GM18909 (cell line): ENCODE data around the gene ARHGAP26.

Experiments used
- ATAC-seq: cut with Tn5 transposase; IDR thresholded peaks from one replicate; pipeline ENCODE4 v1.9.1; 2021; ENCODE audit warnings: mild to moderate bottlenecking; ENCODE audit not compliant: unreplicated experiment, poor library complexity

Gene ARHGAP26

DNA sequence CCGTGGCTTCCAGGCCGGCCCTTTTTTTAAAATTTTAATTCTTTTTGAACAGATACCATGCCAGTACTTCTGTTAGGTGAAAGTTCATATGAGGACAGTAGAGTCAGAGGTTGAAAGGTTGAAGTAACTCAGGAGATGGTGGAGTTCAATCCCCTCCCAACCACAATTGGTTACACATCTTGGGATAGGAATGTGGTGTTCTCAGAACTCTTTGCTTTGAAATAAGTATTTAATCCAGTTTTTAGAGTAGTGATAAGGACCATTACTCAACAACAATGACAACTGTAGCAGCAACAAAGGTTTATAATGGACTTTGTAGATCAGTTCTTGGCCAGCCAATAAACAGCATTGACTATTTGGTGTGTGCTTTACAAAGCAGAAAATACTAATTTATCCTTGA is 116.0 kb downstream of the ARHGAP26 start:
- ATAC-seq, result no peak

DNA sequence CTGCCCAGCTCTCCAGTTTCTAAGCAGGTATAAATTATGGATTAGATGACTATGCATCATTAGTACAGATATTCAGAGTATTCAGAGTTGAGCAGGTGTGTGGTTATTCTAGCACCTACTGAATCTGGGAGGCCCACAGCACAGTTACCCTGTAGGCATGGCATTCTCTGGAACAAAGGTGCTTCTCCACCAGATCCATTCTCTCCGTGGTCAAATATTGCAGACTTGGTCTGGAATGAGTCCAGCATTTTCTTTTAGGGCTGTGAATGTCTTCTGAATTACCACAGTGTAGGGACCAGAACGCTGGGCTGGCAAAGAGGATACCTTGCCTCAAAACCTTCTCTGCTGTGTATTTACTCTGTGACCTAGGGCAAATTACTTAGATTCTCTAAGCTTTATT is 116.8 kb downstream of the ARHGAP26 start:
- no peak for ATAC-seq

DNA sequence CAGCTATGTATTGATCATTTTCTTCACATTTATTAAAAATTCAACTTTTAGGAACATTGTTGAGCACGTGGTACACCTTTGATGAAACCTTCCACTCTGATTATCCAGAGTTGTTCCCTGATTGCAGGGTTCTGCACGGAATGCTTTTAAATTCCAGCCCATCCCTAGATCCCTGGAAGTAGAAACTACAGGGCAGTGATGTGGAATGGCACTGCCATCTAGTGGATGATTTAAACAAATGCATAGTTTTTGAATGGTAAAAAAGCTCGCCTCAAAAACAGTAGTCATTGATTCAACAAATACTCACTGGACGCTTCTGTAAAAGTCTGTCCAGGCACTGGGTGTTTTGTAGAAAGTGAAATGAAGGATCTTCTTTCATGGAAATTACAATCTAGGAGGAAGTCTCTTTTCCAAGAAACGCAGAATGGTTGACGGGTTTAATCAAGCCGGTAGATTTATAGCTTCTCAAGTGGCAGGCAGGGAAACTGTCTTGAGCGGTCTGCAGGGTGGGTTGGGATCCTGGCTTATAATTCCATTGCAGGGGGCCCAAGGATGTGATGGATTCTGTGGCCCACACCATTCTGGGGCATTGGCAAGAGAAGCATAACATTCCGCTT is 118.4 kb downstream of the ARHGAP26 start:
- no peak for ATAC-seq

DNA sequence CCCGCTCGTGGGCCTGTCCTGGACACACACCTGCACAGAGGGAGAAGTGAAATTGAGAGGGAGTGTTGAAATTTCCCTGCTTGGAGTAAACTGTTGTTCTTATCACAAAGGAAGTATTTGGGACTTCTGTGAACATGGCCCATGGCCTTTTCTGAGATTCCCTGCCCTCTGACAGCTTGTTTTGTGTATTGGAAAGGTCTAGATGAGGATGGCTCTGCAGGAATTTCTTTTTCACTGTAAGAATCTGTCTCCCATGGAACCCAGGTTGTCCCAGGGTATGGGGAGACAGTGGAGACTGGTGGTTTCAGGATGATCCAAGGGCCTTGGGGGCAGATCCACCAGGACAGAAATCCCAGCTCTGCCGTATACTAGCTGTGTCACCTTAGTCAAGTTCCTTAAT is 121.8 kb downstream of the ARHGAP26 start:
- ATAC-seq, result no peak

DNA sequence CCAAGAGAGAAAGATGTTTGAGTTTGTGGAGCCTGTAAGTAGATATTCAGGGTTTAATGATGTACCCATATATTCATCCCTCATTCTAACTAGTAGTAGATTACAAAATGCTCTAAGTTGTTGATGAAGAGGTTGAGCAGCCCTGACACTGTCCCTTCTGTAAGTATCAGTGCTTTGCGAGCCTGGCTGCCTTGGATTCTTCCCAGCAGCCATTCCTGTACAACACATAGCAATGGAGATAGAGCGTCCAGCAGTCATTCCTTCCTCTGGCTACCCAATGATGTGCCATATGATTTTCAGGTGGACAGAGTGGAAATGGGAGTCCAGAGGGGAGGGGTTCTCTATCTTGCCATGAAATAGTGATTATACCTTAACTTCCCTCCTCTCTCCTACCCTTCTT is 124.1 kb downstream of the ARHGAP26 start:
- no peak for ATAC-seq

DNA sequence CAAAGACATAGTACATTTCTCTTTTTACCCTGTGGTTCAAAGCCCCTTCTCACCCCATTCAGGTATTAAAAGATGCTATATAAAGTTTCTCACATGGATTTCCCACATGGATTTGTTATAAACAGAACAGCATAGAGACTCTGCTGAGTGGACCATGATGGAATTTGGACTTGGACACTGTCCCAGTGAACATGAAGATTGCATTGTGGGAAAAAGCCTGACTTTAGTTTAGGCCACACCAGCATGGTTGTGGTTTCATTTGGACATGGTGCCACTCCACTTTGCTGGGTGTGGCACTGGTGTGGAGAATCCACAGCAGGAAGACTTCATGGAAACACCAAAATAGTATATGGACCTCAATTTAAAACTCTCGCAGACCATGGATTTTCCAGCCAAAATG is 124.6 kb downstream of the ARHGAP26 start:
- ATAC-seq, result no peak

DNA sequence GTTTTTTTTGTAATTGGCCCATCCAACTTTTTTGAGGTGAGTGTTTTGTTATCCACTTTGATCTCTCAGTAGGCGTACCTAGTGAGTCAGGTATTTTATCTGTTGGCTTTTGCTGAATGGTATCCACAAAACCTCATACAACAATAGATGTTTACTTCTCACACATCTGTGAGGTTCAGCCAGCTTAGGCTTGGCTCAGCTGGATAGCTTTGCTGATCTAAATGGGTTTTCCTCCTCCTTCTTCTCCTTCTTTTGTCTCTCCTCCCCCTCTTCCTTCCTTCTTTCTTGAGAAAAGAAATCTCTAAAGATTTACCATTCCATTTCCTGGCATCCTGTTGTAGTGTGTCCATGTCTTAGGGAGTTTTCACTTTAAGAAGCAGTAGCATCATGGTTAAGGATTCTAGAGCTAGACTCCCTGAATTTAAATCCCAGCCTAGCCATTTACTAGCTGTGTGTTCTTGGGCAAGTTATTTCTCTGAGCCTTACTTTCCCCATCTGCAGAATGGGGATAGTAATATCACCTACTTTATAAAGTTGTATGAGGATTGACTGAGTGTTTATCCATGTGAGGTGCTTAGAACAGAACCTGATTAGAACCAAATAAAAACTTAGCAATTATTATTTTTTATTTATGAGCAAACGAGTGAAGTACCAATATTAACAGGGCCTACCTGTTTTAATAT is 126.3 kb downstream of the ARHGAP26 start:
- ATAC-seq, result no peak

DNA sequence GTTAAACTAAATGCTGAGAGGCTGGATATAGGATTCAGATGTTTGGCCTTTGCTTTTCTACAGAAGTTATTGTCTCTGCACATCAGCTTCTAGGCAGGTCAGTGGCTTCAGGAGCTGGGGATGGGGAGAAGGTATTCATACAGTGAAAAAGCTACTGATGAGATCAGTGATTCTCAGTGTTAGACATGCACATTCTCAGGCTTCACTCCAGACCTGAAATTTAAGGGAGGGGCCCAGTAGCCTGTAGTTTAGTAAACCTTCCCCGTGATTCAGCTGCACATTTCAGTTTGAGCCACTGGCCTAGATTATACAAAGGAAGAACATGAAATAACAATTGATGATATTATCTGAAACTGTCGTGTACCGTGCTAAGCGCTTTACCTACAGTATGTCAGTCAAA is 127.2 kb downstream of the ARHGAP26 start:
- no peak for ATAC-seq

DNA sequence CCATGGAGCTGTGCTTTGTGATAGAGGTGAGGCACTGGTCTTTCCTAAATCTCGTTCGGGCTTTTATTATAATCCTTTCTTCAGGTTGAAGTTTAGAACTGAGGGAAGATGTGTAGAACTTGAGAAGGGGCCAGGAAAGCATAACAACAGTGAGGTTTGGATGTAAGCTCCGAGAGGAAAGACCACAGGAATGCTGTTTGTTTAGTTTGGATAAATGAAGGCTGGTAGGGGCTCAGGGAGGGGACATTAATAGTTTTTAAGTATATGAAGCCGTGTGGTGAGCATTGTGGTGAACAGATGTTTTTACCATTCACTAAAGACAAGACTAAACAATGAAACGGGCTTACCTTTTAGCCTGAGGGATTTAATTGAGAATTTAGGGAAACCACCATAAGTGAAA is 130.8 kb downstream of the ARHGAP26 start:
- ATAC-seq, result no peak

DNA sequence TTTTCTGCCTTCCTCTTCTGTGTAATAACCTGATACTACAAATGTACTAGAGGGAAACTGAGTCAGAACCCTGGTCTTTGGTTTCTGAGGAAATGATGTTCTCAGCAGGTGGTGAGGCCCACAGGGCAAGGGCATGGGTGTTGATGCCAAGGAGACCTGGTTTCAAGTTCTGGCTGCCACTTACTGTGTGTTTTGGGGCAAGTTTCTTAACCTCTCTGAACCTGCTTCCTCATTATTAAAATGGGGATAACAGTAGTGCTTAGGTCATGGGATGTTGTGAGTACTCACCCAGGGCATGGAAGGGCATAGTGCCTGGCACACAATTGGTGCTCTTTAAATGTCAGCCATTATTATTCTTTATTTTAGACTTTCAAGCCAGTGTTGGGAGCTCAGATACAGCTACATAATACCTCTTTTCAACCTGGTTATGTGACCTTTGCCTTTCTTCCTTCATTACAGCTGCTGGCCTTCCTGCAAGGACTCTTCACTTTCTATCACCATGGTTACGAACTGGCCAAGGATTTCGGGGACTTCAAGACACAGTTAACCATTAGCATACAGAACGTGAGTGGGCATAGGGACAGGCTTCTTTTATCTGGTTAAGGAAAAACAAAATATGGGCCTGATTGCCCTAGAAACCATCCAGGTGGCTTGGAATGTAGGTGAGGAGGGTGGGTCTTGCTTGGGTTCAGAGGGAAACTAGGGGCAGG is 131.5 kb downstream of the ARHGAP26 start:
- no peak for ATAC-seq

DNA sequence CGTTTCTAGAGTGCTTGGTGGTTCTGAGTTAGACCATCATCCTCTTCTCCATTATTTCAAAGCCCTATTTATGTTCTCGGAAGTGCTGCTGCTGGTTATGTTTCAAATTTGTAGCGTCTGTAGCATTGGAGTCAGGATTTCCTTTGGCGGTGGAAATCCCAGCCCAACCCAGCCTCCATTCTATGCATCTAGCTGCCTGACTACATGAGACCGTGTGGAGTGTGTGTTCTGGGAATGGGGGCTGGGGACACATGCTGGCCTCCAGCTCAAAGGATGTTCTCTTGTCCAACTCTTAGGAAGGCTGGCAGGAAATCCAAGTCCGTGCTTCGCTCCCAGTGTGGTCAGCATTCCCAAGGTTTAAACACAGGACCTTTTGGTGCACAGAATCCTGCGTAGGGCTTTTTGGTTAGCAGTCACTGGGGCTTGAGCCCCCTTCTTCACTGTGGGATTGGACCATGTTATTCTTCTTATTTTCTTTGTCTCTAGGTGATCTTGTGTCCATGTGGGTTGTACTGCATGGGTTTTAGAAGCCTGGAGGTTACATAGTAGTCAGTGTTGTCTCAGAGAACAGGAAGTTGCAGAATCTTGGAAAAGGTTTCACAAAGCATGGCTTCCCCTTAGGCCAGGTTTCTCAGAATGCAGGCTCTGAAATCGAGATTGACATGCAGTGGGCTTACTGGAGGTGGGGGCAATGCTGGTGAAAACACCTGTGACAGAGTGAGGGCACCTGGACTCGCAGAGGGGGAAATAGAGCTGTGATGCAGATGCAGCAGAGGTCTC is 132.2 kb downstream of the ARHGAP26 start:
- ATAC-seq, result no peak

DNA sequence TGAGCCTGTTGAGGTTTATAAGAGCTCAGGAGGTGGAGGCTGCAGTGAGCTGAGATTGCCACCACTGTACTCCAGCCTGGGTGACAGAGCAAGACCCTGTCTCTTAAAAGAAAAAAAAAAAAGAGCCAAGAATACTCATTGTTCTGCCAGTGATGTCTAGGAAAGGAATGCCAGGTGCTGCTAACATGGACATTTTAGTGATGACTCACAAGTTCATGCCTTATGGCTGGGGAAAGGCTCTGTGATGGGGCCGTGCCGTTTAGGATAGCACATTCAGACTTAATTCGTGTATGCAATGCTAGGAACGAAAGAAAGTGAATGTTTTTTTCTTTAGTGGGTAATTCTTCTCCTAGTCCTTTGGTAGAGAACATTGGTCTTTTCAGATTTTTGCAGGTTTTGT is 134.2 kb downstream of the ARHGAP26 start:
- ATAC-seq, result no peak

DNA sequence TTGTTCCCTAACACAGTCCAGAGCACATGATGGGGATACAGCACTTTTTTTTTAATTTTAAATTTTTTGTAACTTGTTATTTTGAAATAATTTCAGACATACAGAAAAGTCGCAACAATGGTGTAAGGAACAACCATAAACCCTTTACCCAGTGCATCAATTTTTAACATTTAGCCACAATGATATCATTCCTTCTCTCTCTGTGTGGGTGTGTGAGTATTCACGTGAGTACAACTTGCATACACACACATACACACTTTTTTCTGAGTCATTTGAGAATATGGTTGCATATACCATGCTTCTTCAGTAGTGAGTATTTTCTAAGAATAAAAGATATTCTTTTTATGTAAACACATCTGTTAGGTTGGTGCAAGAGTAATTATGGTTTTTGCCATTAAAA is 135.2 kb downstream of the ARHGAP26 start:
- ATAC-seq, result no peak

DNA sequence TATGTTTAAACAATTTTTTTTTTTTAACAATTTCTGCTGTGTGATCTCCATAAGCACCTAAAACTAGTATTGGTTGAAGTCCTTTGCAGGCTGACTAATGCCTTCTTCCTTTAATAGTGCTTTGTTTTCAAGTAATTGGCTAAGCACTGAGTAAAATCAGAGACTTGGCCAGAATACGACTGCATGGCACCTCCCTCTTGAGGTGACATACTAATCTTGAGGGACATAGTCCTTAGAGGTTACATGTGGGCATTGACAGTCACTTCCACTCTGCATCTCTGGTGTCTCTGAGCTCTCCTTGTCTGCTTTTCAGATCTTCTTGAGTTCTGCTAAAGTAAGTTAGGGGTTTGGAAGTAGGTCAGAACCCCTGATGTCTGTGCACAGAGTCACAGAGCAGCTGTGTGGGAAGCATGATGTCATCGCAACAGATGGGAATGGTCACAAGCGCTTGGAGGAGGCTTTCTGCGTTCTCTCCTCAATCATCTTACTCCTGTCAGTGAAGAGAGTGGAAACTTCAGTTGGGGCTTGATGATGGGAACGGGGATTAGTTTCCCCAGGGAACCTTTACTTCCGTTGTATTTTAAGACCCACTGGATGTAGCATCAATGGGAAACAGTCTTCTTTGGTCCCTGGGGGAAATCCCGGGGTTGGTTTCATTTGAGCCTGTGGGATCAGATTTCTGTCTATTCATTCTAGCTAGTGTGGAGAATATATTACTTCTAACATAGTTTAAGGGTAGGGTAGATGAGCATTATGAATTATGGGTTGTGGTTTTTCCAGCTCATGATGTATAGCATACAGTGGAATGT is 136.9 kb downstream of the ARHGAP26 start:
- ATAC-seq, result no peak

DNA sequence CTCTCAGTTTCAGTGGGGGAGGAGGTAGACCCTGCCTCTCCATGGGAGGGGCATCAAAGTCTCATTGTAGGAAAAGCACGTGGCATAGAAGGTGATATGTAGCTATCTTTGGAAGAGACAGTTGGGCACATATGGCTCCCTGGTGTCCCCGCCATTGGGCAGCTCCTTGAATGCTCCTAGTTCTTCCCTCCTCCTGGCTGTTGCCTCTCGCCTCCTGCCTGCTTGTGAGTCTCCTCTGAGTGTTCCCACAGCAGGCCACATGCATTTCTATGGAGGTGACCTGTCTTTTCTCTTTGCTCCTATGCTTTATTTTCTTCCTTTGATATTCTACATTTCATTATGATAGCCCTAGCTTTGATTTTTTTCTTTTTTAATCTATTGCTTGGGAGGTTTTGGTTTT is 138.5 kb downstream of the ARHGAP26 start:
- ATAC-seq, result no peak

DNA sequence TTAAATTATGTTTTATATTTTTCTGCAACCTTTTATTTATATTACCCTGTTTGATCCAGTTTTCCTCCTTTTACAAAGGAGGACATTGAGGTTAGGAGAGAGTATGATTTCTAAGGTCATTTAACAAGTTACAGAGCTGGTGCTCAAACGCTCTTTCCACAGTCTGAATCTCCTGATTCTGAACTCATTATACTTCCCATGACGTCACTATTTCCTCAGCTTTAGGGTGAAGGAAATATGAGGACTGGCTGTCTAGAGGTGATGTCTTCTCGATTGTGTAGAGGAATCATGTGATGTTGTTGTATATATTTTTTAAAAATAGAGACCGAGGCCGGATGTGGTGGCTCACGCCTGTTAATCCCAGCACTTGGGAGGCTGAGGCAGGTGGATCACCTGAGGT is 140.0 kb downstream of the ARHGAP26 start:
- ATAC-seq, result no peak

DNA sequence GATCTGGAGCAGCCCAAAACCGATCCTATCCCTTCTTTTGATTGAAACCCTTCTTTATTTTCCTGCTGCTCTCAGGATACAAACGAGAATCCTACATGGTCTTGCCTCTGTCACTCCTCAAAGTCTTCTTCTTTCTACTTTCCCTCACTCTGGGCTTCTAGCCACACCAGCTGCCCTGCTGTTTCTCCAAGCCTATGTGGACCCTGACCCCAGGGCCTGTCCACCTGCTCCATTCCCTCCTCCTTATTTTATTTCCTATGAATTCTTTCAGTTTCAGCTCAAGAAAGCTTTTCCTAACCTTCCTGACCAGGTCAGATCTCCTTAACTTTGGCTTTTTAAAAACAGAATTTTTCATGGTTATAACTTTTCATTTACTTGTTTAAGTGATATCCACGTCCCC is 141.0 kb downstream of the ARHGAP26 start:
- ATAC-seq, result no peak

DNA sequence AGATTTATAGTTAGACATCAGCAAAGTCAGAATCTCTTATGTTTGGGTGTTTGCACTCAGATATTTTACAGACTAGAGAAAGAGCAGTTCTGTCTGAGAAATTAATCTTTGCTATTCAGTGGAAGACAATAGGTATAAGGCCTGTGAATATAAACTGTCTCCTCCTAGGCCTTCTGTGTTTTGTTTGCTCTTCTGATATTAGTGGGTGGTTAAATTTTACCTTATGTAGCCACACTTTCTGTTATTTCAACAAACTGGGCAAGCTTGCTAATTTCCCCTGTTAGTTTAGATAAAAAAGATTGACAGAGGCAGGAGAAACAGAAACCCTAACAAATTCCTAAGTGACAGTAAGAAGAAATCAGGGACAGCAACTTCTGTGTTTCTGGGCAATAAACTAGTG is 141.6 kb downstream of the ARHGAP26 start:
- ATAC-seq, result no peak

DNA sequence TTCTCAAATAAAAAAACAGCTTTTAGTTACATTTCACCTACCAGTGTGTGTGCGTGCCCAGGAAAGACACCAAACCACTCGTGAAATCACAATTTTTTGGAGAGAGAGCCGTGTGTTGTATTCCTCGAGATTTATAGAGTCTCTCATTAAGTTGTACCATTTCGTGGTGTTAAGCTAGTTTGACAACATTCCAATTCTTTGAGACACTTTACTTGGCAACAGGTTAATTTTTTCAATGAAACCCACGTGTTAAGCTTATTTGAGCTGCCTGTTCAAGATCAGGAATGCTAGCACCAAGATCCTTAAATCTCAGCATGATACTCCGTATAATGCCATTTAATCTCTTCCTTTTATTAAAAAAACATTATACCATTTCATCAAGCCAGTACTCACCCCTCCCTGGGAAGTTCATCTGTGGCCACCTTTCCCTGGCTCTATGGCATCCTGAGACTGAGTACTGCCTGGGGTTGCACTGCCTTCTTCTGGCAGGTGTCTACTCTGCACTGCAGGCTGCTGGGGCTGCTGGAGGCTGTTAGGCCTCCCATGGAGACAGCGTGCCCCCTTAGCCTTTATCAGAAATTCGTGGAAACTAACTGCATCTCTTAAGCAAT is 143.7 kb downstream of the ARHGAP26 start:
- no peak for ATAC-seq

DNA sequence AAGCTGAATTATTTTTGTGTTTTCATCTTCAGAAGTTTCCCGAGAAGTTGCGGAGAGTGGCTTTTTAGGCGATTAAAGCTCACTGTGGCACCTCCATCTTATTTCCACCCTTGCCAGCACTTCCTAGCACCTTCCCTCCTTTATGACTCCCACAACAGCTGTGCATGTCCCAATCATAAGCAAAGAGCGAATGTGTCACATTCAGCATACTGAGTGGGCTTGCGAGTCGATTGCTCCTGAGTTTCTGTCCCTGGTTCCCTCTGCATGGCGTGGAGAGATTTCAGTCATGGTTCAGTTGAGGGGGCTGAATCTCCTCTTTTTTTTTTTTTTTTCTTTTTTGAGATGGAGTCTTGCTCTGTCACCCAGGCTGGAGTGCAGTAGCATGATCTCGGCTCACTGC is 144.9 kb downstream of the ARHGAP26 start:
- ATAC-seq, result no peak
